DMS153 (cell line): Measurements from ENCODE around the gene COL12A1.

Source experiments
- DNase-seq: peaks from one replicate; lab custom pipeline; 2025; lab: John Stamatoyannopoulos, UW

The COL12A1 gene

GRCh38 chr6:75101896-75102295, 104.0 kb downstream of the COL12A1 start:
- DNase-seq: no peak

GRCh38 chr6:75098709-75099108, 107.1 kb downstream of the COL12A1 start:
- no peak for DNase-seq

DNA sequence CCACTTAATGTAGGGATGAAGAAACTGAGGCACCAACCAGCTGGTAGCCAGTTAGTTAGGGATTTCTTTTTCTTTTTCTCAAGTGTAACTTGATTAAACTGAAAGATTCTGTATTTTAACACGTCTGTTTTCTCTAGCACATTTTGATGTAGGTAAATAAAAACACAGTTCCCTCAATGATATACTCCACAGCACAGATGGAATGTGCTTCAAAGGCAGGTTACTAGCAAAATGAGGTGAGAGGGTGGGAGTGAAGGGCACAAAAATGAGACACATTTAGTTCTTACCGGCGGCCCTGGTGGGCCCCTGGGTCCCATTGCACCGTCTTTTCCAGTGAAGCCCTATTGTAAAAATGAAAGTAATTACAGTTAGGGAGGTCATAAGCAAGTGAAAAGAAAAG, 108.9 kb downstream of the COL12A1 start:
- no peak for DNase-seq

- no peak for DNase-seq
Measured at GRCh38 chr6:75094614-75095200, 111.1 kb downstream of the COL12A1 start.

DNA sequence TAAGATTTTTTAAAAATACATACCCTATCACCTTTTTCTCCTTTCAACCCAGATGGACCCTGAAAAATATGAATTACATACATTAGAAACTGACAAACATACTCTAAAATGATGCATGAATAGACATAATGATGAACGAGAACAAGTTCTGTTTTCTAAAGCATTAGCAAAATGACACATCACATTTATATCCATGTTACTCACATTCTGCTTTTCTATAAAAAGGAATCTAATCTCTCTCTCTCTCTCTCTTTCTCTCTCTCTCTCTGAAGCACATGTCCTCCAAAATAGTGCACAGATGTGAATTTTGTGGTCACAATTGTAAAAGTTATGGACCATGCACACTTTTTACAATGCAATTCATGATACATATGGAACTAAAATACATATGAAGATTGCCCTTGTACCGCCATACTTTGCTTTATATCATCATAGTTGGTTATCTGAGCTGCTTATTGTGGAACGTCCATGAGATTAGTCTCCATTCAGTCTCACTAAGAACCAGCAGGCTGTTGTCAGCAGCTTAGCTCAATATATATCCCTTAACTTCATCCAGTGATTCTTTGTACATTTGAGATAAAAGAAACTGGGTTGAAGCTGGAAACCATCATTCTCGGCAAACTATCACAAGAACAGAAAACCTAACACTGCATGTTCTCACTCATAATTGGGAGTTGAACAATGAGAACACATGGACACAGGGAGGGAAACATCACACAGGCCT, 114.2 kb downstream of the COL12A1 start:
- DNase-seq: no peak

- no peak for DNase-seq
Measured at GRCh38 chr6:75090576-75090975, 115.3 kb downstream of the COL12A1 start.

DNA sequence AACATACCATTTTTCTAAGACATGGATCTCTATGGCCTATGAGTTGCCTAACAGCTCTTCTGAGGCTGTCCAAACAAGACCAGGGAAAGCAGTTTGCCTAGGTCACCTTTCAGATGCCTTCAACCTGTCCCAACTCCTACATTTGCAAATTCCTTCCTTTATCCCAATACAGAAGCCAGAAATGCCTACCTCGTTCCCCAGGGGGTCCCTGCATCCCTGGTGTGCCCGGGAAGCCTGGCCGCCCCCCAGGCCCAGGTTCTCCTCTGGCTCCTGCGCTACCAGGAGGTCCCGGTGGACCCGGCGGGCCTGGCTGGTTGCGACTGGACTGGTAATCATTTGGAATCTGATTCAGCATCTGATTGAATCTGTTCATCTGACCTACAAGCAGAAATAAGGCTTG, 115.9 kb downstream of the COL12A1 start:
- no peak for DNase-seq

GRCh38 chr6:75089151-75089897, 116.5 kb downstream of the COL12A1 start:
- DNase-seq: no peak

DNA sequence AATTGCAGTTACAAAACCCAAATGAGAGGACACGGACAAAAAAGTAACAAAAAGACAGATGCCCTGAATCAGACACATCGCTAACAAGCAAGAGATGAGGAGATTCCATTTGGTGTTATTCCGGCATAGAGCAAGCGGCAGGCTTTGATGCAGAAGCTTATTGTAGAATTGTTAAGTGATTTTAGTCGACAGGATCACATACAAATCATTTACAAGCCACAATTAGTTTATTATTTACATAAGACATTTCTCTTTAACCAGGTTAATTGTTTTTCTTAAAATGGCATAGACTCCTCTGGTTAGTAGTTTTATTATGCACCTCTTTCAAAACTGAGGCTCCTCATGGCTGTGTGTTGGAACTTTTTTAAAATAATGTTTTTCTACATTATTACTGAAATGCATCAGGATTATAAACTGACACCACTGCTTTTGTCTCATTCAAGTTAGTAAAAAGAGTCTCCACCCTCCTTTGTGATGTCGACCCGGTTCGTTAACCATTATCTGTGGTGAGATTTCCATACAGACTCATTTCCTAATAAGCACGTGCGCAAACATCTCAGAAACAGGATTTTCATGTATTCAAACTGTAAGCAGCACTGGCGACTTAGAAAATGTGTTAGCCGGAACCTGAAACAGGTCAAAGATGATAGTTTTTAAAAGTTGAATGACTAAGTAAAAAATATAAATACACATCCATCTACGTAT, 119.8 kb downstream of the COL12A1 start:
- no peak for DNase-seq

- peak; percentile 65 for DNase-seq
Measured at GRCh38 chr6:75084872-75085381, 120.9 kb downstream of the COL12A1 start.

- DNase-seq: no peak
Measured at GRCh38 chr6:75084018-75084417, 121.8 kb downstream of the COL12A1 start.

DNA sequence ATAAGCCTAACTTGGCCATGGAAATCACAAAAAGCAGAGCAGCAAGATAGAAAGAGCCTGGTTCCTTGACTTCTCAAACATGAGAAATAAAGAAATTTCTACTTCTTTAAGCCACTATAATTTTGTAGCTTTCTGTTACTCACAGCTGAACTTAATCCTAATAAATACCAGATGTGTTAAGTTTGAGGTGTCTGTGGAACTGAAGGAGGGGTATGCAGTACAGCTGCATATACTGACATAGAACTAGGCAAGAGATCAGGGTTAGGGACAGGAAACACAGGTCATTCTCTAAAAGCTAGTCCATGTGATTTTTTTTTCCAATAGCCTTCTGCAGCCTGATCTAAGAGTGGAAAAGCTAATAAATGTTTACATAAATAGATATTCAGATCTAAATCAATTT, 123.9 kb downstream of the COL12A1 start:
- DNase-seq: no peak

DNA sequence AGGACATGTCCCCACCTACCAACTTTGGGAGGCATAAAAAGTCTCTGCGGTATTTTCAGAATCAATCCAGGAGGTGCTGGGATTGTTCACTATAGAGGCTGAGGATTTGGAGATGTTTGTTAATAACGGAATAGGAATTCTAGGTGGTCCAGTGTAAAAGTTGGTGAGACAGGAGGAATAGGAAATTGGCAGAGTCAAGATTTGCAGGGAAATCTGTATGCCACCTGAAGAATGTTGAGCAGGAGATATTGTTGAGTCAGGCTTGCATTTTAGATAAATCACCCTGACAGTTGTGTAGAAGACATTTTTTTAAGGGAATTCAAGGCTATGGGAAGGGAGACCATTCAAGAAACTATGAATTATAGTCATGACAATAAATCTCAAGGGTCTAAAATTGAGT, 124.8 kb downstream of the COL12A1 start:
- DNase-seq: no peak

- no peak for DNase-seq
Measured at GRCh38 chr6:75079589-75079988, 126.3 kb downstream of the COL12A1 start.

DNA sequence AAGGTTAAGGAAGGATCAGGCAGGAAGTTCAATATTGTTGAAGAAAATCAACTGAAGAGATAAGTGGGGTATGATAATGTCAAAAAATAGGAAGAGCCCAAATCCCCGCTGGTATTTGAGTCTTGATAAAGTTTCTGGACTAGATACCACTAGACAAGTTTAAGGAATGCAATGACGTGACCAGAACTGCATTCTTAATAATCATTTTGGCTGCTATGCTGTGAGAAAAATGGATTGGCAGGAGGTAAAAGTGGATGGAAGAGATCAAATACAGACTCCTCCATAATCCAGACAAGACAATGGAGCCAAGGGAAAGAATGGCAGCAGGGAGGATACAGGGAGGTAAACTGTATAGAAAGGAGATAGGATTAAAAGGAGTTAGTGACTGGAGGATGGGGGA, 128.2 kb downstream of the COL12A1 start:
- no peak for DNase-seq

GRCh38 chr6:75076009-75076408, 129.8 kb downstream of the COL12A1 start:
- no peak for DNase-seq

DNA sequence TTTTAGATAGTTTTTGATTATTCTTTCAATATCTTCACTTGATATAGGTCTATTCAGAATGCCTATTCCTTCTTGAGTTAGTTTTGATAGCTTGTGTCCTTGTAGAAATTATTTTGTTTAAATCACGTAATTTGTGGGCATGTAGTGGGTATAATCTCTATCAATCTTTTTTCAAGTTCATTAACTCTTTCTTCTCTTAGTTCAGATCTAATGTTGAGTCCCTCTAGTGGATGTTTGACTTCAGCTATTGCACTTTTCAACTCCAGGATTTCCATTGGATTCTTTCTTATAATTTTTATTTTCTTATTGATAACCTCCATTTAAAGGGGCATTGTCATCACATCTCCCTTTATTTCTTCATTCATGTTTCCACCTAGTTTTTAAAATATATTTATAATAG, 135.6 kb downstream of the COL12A1 start:
- DNase-seq: no peak

DNA sequence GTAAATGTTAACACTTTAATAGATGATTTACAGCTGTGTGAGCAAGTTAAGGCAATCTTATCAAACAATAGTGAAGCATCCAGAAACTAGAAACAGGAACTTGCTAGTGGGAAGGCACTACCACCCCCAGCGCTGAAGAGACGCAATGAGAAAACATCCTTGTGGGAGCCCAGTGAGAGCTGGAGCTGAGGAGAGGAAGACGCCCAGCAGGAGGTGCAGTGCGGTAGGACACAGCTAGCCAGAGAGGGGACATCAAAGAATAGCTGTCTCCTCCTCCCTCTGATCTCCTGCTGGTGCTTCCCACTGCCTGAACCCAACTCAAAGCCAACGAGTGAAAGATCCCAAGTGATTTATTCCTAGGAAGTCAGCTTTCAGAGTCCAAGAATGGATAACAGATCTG, 140.3 kb downstream of the COL12A1 start:
- no peak for DNase-seq

DNA sequence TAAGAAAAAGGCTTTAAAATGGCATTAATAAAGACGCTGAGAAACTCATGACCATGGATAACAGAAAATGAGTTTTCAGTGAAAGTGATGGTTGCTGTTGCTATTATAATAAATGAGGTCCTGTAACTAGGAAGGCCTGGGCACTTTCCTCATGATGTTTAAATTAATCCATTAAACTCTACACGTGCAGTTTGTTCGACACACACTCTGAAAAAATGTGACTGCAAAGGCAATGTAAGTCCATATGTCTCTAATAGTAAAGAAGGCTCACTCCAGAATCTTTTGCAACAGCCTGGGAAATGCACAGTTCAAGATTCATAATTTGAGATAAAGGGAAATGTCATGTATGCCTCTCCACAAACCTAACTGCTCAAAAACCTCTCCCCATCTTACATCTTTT, 153.4 kb downstream of the COL12A1 start:
- DNase-seq: no peak

DNA sequence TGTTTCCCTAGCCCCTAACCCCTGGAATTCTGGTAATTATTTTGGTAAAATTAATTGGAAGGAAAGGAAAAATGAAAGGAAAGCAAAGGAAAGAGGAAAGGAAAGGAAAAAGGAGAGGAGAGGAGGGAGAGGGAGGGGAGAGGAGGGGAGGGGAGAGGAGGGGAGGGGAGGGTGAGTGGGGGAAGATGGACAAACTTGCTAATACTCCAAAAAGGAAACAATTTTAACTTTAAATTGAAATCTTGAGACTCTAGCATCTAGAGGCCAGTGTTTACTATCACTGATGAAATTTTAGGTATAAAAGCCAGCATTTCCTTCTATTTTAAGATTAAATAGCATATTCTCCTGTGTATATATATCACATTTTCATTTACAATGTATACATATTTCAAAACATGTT, 156.5 kb downstream of the COL12A1 start:
- DNase-seq: no peak

- DNase-seq: no peak
Measured at GRCh38 chr6:75044846-75045245, 161.0 kb downstream of the COL12A1 start.

GRCh38 chr6:75041381-75041780, 164.5 kb downstream of the COL12A1 start:
- no peak for DNase-seq
